ENCODE data around the gene ACOXL.

The ACOXL gene

DNA sequence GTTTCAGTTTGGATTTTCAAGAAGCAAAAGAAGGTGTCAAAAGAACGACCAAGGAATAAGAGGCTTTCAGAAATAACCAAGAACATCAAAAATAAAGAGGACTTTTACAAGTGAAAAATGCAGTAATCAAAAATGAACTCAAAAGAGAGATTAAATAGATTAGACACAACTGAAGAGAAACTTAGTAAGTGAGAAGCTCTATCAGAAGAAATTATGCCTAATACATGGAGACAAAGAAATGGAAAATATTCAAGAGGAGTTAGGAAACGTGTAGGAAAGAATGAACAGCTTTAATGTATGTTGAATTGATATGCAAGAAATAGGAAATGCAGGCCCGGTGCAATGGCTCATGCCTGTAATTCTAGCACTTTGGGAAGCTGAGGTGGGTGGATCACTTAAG is 145.8 kb downstream of the ACOXL start:
- H3K4me2 ChIP-seq = peak overlapping the region in 9 of 11 experiments; percentile 77 to 96 (median 88); a peak in 13 of 22 replicates
- H3K27me3 ChIP-seq = no peaks in the 10 kb centered on the region
- peak overlapping the region in 1 of 11 experiments; percentile 62; a peak in 1 of 22 replicates for H3K27ac ChIP-seq
- H4K20me1 ChIP-seq = 0 out of 22 replicates have a peak, but pooled peaks cover 0 to 5% (median 0%) of the 10 kb centered on the region in 11 experiments
- H3K4me3 ChIP-seq = peak overlapping the region in 1 of 10 experiments; percentile 45; a peak in 1 of 20 replicates
- TF ChIP-seq Cebpa-rat (IDR thresholded peaks at IDR 0.05) = no peak
- peaks cover 13 to 28% (median 18%) of the 10 kb centered on the region in 11 experiments; a peak in 21 of 22 replicates for H3K9me3 ChIP-seq (replicated peaks in 1 of 11)
- peaks cover 41 to 49% (median 48%) of the 10 kb centered on the region in 10 experiments for H3K4me1 ChIP-seq
- no peak overlapping the region for H3K9ac ChIP-seq
- no peaks in the 10 kb centered on the region for H3K36me3 ChIP-seq

DNA sequence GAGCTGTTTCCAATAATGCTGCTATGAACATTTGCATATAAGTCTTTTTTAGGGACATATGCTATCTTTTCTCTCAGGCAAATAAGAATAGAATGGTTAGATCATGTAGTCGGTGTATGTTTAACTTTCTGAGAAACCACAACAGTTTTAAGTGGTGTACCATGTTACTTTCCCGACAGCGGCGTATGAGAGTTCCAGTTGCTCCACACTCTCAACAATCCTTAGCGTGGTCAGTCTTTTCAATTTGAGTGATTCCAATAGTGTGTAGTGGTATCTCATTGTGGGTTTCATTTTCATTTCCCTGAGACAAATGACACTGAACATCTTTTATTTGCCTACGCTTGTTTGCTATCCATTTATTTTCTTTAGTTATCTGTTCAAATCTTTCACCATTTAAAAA is 149.5 kb downstream of the ACOXL start:
- no peaks in the 10 kb centered on the region for H3K27me3 ChIP-seq
- TF ChIP-seq Cebpa-rat (IDR thresholded peaks at IDR 0.05) = no peak
- no peak overlapping the region for H3K27ac ChIP-seq
- H4K20me1 ChIP-seq = no peaks in the 10 kb centered on the region
- H3K9me3 ChIP-seq (replicated peaks in 1 of 11) = peaks cover 13 to 28% (median 18%) of the 10 kb centered on the region in 11 experiments; a peak in 21 of 22 replicates
- H3K9ac ChIP-seq = no peak overlapping the region
- H3K36me3 ChIP-seq = no peaks in the 10 kb centered on the region
- no peak overlapping the region for H3K4me2 ChIP-seq
- H3K4me1 ChIP-seq = peaks cover 9 to 12% (median 11%) of the 10 kb centered on the region in 10 experiments
- H3K4me3 ChIP-seq = no peak overlapping the region

DNA sequence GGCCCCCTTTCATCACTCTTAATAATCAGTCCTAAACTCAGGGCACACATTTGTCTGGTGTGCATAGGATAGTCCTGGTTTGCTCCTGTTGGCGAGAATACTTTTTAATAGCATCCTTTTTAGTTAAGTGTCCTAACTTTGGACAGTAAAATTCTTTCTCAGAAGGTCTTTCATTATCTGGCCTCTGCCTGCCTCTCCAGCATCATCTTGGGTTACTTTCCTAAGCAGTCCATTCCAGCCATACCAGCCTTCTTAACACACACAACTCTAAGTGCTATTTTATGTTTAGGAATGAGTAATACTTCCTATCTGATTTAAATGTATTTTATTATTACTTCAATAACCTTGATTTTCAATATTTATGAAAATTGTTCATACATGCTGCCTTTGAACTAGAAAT is 151.0 kb downstream of the ACOXL start:
- Histone ChIP-seq H3K4me2 (no peak overlapping the region), H3K36me3 (no peaks in the 10 kb centered on the region)
- no peak for TF ChIP-seq Cebpa-rat (IDR thresholded peaks at IDR 0.05)

DNA sequence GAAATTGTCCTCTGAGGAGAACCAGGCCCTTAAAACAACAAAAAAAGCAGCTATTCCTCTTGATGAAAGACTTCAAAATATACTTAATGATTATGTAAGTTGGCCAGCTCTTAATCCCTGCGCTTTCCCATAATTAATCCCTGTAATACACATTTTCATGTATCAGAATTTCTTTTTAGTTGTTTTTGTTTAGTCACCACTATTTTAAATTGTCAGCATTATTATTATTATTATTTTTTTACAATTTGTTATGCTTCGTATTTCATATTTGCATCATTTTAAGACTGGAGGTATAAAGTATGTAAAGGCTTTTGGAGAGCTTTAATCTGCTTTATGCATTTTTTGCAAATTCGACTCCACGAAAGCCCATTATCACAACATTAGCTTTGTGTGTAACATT is 152.9 kb downstream of the ACOXL start:
- Histone ChIP-seq H3K4me2 (no peak overlapping the region), H3K9me3 (replicated peaks in 1 of 11) (peaks cover 0 to 11% (median 6%) of the 10 kb centered on the region in 11 experiments; a peak in 9 of 22 replicates), H3K4me3 (no peak overlapping the region), H3K9ac (no peak overlapping the region), H3K4me1 (no peaks in the 10 kb centered on the region), H3K27me3 (no peaks in the 10 kb centered on the region), H3K36me3 (no peaks in the 10 kb centered on the region), H4K20me1 (no peaks in the 10 kb centered on the region), H3K27ac (no peak overlapping the region)
- TF ChIP-seq Cebpa-rat (IDR thresholded peaks at IDR 0.05) = no peak

More for the DNA sequence above, 151.0 kb downstream of the ACOXL start:
- H3K27ac ChIP-seq = no peak overlapping the region
- peaks cover 8 to 22% (median 14%) of the 10 kb centered on the region in 11 experiments; a peak in 21 of 22 replicates for H3K9me3 ChIP-seq (replicated peaks in 1 of 11)
- H4K20me1 ChIP-seq = no peaks in the 10 kb centered on the region
- H3K27me3 ChIP-seq = no peaks in the 10 kb centered on the region
- no peak overlapping the region for H3K9ac ChIP-seq
- no peaks in the 10 kb centered on the region for H3K4me1 ChIP-seq
- H3K4me3 ChIP-seq = no peak overlapping the region

DNA sequence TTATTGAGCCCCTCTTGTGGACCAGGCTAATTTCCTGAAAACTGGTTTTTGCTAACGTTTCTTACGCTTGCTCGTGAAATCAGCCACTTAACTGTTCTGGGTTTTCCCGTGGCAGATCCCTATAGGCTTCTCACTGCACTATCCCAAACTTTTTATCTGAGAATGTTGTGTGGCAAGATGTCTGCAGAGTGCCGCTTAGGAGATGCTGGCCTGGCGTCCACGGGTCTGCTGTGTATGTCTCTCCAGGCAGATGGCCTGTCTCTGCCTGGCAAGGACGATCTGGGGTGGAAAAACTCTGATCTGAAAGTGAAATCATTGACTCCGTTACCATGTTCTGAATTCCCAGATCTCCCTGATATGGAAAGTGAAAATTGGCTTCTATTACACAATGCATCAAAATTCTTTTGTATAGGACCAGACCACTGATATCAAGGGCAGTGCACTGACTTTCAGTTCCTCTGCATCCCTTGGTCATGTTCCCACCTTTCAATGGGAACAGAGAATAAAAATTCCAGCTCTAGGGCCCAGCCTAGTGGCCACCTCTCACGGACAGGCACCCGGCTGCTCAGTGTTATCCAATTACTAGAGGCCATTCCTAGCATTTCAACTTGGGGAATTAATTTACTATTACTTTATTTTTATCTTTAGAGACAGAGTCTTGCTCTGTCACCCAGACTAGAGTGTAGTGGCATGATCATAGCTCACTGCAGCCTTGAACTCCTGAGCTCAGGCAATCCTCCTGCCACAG is 154.6 kb downstream of the ACOXL start:
- TF ChIP-seq Cebpa-rat (IDR thresholded peaks at IDR 0.05) = no peak
- no peaks in the 10 kb centered on the region for H3K27me3 ChIP-seq
- no peak overlapping the region for H3K27ac ChIP-seq
- H3K9me3 ChIP-seq (replicated peaks in 1 of 11) = peaks cover 0 to 9% (median under 1%) of the 10 kb centered on the region in 11 experiments; a peak in 9 of 22 replicates
- no peaks in the 10 kb centered on the region for H4K20me1 ChIP-seq
- H3K4me3 ChIP-seq = no peak overlapping the region
- H3K9ac ChIP-seq = no peak overlapping the region
- H3K36me3 ChIP-seq = no peaks in the 10 kb centered on the region
- H3K4me1 ChIP-seq = no peaks in the 10 kb centered on the region
- no peak overlapping the region for H3K4me2 ChIP-seq

DNA sequence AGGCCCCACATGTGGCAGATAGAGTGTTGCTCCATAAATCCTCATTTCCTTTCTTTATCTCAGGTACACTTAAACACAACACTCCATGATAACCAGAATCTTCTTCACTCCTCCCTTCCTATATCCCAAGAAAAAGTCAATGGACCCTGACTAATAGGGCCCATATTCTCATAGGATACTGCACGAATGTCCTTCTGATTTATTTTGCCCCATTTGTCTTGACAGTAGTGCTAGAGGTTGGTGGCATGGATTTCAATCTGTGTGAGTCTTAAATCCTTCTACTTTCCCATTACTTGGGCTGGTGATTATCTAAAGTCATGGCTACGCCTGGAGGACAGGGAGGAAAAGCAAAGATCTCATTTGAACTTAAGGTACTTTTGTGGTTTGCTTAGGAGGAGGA is 156.0 kb downstream of the ACOXL start:
- Histone ChIP-seq H3K27me3 (no peaks in the 10 kb centered on the region), H3K9me3 (replicated peaks in 1 of 11) (peaks cover 0 to 8% (median 0%) of the 10 kb centered on the region in 11 experiments; a peak in 1 of 22 replicates), H4K20me1 (no peaks in the 10 kb centered on the region), H3K27ac (no peak overlapping the region), H3K4me2 (no peak overlapping the region), H3K4me1 (no peaks in the 10 kb centered on the region), H3K4me3 (no peak overlapping the region), H3K36me3 (no peaks in the 10 kb centered on the region), H3K9ac (no peak overlapping the region)
- TF ChIP-seq Cebpa-rat (IDR thresholded peaks at IDR 0.05) = no peak

DNA sequence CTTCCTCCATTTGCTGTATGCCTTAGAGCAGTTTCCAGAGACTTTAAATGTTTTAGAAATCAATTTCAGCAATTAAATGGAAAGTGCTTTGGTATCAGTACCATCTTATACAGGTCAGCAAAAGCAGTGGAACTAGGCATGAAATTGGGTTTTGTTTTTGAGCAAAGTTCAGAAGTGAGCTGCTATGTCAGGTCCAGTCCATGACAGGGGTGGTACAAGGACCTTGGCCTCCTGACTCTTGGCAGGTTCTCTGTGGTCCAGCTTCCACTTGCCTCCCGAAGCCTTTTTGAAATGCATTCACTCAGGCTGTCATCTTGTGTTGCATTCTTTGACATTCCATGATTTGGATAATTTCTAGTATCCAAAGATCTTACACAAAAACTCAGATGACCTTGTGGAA is 159.3 kb downstream of the ACOXL start:
- H3K9me3 ChIP-seq (replicated peaks in 1 of 11) = peaks cover 13 to 20% (median 15%) of the 10 kb centered on the region in 11 experiments; a peak in 21 of 22 replicates
- no peak overlapping the region for H3K27ac ChIP-seq
- H3K4me2 ChIP-seq = no peak overlapping the region
- H3K27me3 ChIP-seq = no peaks in the 10 kb centered on the region
- H3K36me3 ChIP-seq = no peaks in the 10 kb centered on the region
- H3K9ac ChIP-seq = no peak overlapping the region
- no peaks in the 10 kb centered on the region for H4K20me1 ChIP-seq
- TF ChIP-seq Cebpa-rat (IDR thresholded peaks at IDR 0.05) = no peak
- no peak overlapping the region for H3K4me3 ChIP-seq
- no peaks in the 10 kb centered on the region for H3K4me1 ChIP-seq

DNA sequence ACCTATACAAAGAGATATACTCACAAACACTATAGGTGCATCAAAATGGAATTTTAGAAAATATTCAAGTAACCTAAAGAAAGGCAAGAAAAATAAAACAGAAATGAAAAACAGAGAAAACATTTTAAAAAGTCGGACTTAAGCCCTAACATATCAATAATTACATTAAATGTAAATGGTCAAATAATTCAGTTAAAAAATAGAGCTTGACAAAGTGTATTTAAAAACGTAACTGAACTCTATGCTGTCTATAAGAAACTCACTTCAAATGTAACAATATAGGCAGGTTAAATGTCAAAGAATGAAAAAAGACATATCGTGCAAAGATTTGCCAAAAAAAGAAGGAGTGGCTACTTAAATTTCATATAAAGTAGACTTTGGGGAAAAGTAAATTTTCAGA is 163.9 kb downstream of the ACOXL start:
- Histone ChIP-seq H3K9ac (no peak overlapping the region), H3K27ac (no peak overlapping the region), H3K9me3 (replicated peaks in 1 of 11) (peaks cover 11 to 27% (median 21%) of the 10 kb centered on the region in 11 experiments; a peak in 21 of 22 replicates), H3K27me3 (no peaks in the 10 kb centered on the region), H3K4me2 (no peak overlapping the region), H3K4me1 (no peaks in the 10 kb centered on the region), H4K20me1 (no peaks in the 10 kb centered on the region), H3K36me3 (no peaks in the 10 kb centered on the region), H3K4me3 (no peak overlapping the region)
- no peak for TF ChIP-seq Cebpa-rat (IDR thresholded peaks at IDR 0.05)

DNA sequence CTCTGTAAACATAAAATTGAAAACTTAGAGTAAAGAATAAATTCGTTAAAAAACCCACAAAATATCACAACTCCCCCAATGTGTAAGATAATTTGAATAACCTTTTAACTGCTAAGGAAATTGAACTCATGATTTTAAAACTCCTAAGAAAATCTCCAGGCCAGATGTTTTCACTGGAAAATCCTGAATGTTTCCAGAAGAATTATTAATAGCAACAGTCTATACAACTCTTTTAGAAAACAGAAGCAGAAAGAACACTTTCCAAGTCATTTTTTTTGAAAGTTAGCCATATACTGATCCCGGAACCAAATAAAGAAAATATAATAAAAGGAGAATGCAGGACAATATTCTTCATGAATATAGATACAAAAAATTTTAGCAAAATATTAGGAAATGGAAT is 165.6 kb downstream of the ACOXL start:
- Histone ChIP-seq H3K9me3 (replicated peaks in 1 of 11) (peaks cover 11 to 33% (median 24%) of the 10 kb centered on the region in 11 experiments; a peak in 21 of 22 replicates), H3K36me3 (no peaks in the 10 kb centered on the region), H4K20me1 (no peaks in the 10 kb centered on the region), H3K4me3 (no peak overlapping the region), H3K4me1 (no peaks in the 10 kb centered on the region), H3K27ac (no peak overlapping the region), H3K9ac (no peak overlapping the region), H3K4me2 (no peak overlapping the region), H3K27me3 (no peaks in the 10 kb centered on the region)
- no peak for TF ChIP-seq Cebpa-rat (IDR thresholded peaks at IDR 0.05)
